Natural killer cell (primary cell): ENCODE data around the gene VSIG10L2. TPM values are rescaled to one million over a fixed set of nuclear protein-coding genes. Genes with fewer than 3 reads are reported as not detected.

Experiments
- ATAC-seq, 3 donors: fragments of 150-1000 bp in 2 of 3; fragments of 200-7000 bp in 1 of 3; cut with Tn5 transposase; 1 replicate in 1 of 3; 2 replicates in 2 of 3; pipeline ENCODE4 v1.10.0; 2021; ENCODE audit warnings: mild to moderate bottlenecking in 2 of 3, moderate library complexity in 2 of 3
- DNase-seq, 2 donors: peaks; one replicate each; pipeline versions ENCODE4 v3.0.0 to v3.0.0-alpha.2; 2013 to 2021; ENCODE audit warnings: mixed read lengths in 1 of 2
- H3K27ac ChIP-seq: one replicate; pipeline ENCODE4 v1.5.1; 2013; ENCODE audit warnings: mild to moderate bottlenecking, low read length
- H3K27me3 ChIP-seq: one replicate; pipeline ENCODE4 v1.6.1; 2013; ENCODE audit warnings: low read length; ENCODE audit not compliant: control insufficient read depth, insufficient read depth
- H3K36me3 ChIP-seq: one replicate; pipeline ENCODE4 v1.6.1; 2013; ENCODE audit warnings: low read length; ENCODE audit not compliant: control insufficient read depth, insufficient read depth
- H3K4me1 ChIP-seq: one replicate; pipeline ENCODE4 v1.6.1; 2013; ENCODE audit warnings: low read length; ENCODE audit not compliant: control insufficient read depth, insufficient read depth
- H3K4me3 ChIP-seq: one replicate; pipeline ENCODE4 v1.5.1; 2013; ENCODE audit warnings: low read length
- H3K9me3 ChIP-seq: one replicate; pipeline ENCODE4 v1.6.1; 2013; ENCODE audit warnings: low read length; ENCODE audit not compliant: control insufficient read depth, insufficient read depth
- H3K27ac Mint-ChIP-seq, 2 donors: one replicate each; pipeline ENCODE4 v1.8.0; 2022; ENCODE audit warnings: mild to moderate bottlenecking in 2 of 2, mixed read lengths in 2 of 2, moderate library complexity in 1 of 2
- H3K27me3 Mint-ChIP-seq, 2 donors: one replicate each; pipeline ENCODE4 v1.8.0; 2022; ENCODE audit warnings: low read depth in 2 of 2, mixed read lengths in 2 of 2
- H3K36me3 Mint-ChIP-seq: one replicate; pipeline ENCODE4 v1.8.0; 2022; ENCODE audit warnings: mixed read lengths
- H3K4me1 Mint-ChIP-seq, 2 donors: one replicate each; pipeline ENCODE4 v1.8.0; 2022; ENCODE audit warnings: mixed read lengths in 2 of 2
- H3K4me3 Mint-ChIP-seq: one replicate; pipeline ENCODE4 v1.8.0; 2022; ENCODE audit warnings: mild to moderate bottlenecking, moderate library complexity, mixed read lengths
- H3K9me3 Mint-ChIP-seq, 2 donors: one replicate each; pipeline ENCODE4 v1.8.0; 2022; ENCODE audit warnings: mixed read lengths in 2 of 2
- CTCF ChIP-seq: fragments of 200-600 bp; IDR thresholded peaks from one replicate; pipeline ENCODE4 v1.8.0; 2022; ENCODE audit warnings: antibody characterized with exemption
- WGBS: methylation state at CpG from one replicate; pipeline ENCODE4 v1.1.7; 2013; ENCODE audit warnings: missing lambda C conversion rate; ENCODE audit not compliant: insufficient coverage; 5-methylcytosine and 5-hydroxymethylcytosine counted together
- intact Hi-C: fragments of 100-400 bp; cut with micrococcal nuclease; formaldehyde crosslinking; loops from one replicate; pipeline ENCODE4 v1.14.2; 2022
- total RNA-seq, 4 donors: library from RNA; stranded (reverse); fragments of 120-200 nt in 1 of 4; gene quantifications; one replicate each; pipeline versions ENCODE4 v1.2.3 to v1.2.4, GENCODE V29; 2013 to 2022

VSIG10L2 gene
- total RNA-seq, 3 donors from 2014 or later (not counting 1 experiment from before 2014, with no cell fraction given) = not detected

DNA sequence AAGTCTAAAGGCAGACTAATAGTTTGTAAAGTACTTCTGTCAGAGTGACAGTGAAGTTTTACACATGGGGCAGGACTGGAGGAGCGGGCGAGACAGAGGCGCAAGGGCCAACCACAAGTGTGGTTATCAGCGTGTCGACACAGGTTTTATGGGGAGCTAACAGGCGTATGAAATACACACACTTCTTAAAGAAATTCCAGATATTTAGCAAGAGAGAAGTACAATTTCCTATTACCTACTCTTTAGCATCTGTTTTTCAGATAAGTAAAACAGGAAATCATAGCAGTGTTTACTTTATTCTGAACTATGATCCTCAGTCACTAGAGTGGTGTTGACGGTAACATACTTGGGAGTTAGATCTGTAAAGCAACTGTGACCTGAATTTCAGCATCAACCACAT is 22.5 kb downstream of the VSIG10L2 start:
- Mint-ChIP-seq H3K27ac (no peak overlapping the region), H3K4me3 (no peak overlapping the region), H3K9me3 (no peaks in the 10 kb centered on the region), H3K27me3 (peaks cover 11 to 32% of the 10 kb centered on the region in 2 donors), H3K4me1 (no peaks in the 10 kb centered on the region), H3K36me3 (no peaks in the 10 kb centered on the region)
- intact Hi-C loops = no loop called here
- no peak overlapping the region for H3K4me3 ChIP-seq
- no peak for ATAC-seq
- no peaks in the 10 kb centered on the region for H3K36me3 ChIP-seq
- H3K9me3 ChIP-seq = no peaks in the 10 kb centered on the region
- 10% methylated on average over 7 of the region's 7 CpGs for WGBS
- no peaks in the 10 kb centered on the region for H3K27me3 ChIP-seq
- H3K27ac ChIP-seq = no peak overlapping the region
- no peak for TF ChIP-seq CTCF
- no peaks in the 10 kb centered on the region for H3K4me1 ChIP-seq
- no peak for DNase-seq

GRCh38 chr11:125971618-125972017 is 25.8 kb downstream of the VSIG10L2 start:
- Mint-ChIP-seq H3K27me3 (peaks cover 8 to 22% of the 10 kb centered on the region in 2 donors), H3K36me3 (no peaks in the 10 kb centered on the region), H3K9me3 (no peaks in the 10 kb centered on the region), H3K4me1 (no peaks in the 10 kb centered on the region), H3K4me3 (no peak overlapping the region), H3K27ac (no peak overlapping the region)
- no peak for DNase-seq
- H3K27me3 ChIP-seq = no peaks in the 10 kb centered on the region
- H3K4me1 ChIP-seq = no peaks in the 10 kb centered on the region
- no peaks in the 10 kb centered on the region for H3K9me3 ChIP-seq
- TF ChIP-seq CTCF = no peak
- H3K36me3 ChIP-seq = no peaks in the 10 kb centered on the region
- H3K4me3 ChIP-seq = no peak overlapping the region
- ATAC-seq = no peak
- no peak overlapping the region for H3K27ac ChIP-seq
- WGBS = 87% methylated on average over 6 of the region's 6 CpGs
- intact Hi-C loops = no loop called here

GRCh38 chr11:125974284-125974683 is 28.4 kb downstream of the VSIG10L2 start:
- H3K4me1 Mint-ChIP-seq = no peaks in the 10 kb centered on the region
- no peak overlapping the region for H3K27ac ChIP-seq
- ATAC-seq (no peak), DNase-seq (no peak)
- peaks cover 6 to 30% of the 10 kb centered on the region in 2 donors for H3K27me3 Mint-ChIP-seq
- no peak overlapping the region for H3K4me3 ChIP-seq
- H3K36me3 ChIP-seq = no peaks in the 10 kb centered on the region
- no peaks in the 10 kb centered on the region for H3K9me3 Mint-ChIP-seq
- H3K27ac Mint-ChIP-seq = no peak overlapping the region
- TF ChIP-seq CTCF = no peak
- H3K36me3 Mint-ChIP-seq = no peaks in the 10 kb centered on the region
- H3K4me1 ChIP-seq = no peaks in the 10 kb centered on the region
- H3K9me3 ChIP-seq = no peaks in the 10 kb centered on the region
- H3K4me3 Mint-ChIP-seq = no peak overlapping the region
- H3K27me3 ChIP-seq = no peaks in the 10 kb centered on the region
- intact Hi-C loops = no loop called here

DNA sequence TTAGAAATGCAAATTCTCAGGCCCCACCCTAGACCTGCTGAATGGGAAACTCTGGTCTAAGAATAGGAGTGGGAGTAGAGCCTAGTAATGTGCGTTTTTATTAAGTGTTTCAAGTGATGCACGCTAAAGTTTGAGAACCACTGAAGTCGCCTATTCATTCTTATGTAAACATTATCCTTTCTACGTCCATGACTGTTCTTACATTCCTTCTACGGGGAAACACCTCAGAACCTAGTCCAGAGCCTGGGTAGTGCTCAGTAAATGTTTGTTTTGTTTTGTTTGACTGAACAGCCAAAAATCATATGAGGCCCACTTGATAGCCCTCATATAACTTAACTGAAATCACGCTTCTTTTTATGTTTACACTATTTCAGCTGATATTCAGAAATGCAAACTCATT is 29.8 kb downstream of the VSIG10L2 start:
- no peak for ATAC-seq
- peaks cover 3 to 30% of the 10 kb centered on the region in 2 donors for H3K27me3 Mint-ChIP-seq
- no peak overlapping the region for H3K4me3 Mint-ChIP-seq
- WGBS = 82% methylated on average over 4 of the region's 6 CpGs
- H3K36me3 ChIP-seq = no peaks in the 10 kb centered on the region
- H3K4me1 ChIP-seq = no peaks in the 10 kb centered on the region
- H3K4me1 Mint-ChIP-seq = peaks cover 0 to 4% of the 10 kb centered on the region in 2 donors
- H3K36me3 Mint-ChIP-seq = no peaks in the 10 kb centered on the region
- DNase-seq = no peak
- TF ChIP-seq CTCF = no peak
- intact Hi-C loops = no loop called here
- H3K4me3 ChIP-seq = no peak overlapping the region
- H3K9me3 Mint-ChIP-seq = no peaks in the 10 kb centered on the region
- no peaks in the 10 kb centered on the region for H3K27me3 ChIP-seq
- H3K27ac ChIP-seq = no peak overlapping the region
- no peaks in the 10 kb centered on the region for H3K9me3 ChIP-seq
- no peak overlapping the region for H3K27ac Mint-ChIP-seq
